NOMO-1 (cell line): ENCODE results near the gene PARP14.

Experiments
- DNase-seq, 2 experiments: peaks; one replicate each; lab custom pipeline; 2025; ENCODE audit not compliant: unreplicated experiment in 2 of 2; lab: John Stamatoyannopoulos, UW

Gene PARP14

DNA sequence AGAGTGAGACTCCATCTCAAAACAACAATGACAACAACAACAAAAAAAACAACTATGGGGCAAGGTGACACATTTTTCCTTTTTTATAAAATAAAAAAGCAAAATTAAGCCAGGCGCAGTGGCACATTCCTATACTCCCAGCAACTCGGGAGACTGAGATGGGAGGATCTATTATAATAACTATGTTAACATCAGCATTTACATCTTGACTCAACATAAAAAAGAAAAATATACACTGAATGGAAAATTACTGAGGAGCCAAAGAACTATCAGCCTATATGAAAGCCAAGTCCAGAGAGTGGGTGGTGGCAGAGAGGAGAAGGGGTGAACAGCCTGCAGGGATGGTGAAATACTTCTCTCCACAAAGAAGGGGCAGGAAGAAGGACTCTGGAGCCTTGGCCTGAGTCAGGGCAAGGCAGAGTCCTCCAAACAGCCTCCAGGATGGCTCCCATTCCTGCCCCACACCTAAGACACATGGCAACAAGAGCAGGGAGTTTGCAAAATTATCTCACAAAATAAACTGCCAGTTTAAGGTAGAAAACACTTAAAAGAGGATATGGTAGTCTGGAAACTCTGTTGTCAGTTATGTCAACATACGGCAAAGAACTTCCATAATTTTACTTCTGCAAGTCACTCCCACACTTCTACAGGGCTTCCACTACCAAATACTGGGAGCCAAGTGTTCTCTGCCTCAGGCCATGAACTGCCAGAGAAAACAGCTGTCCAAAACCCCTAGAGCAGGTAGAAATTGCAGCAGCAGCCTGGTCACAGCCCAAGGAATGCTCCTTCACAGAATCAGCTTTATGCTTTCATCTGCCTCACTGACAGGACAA lies 87.1 kb downstream of the PARP14 start:
- no peak for DNase-seq

GRCh38 chr3:122770521-122771202 lies 90.0 kb downstream of the PARP14 start:
- DNase-seq, result no peak

- DNase-seq, result no peak
Observed at GRCh38 chr3:122772827-122773226, 92.2 kb downstream of the PARP14 start.

DNA sequence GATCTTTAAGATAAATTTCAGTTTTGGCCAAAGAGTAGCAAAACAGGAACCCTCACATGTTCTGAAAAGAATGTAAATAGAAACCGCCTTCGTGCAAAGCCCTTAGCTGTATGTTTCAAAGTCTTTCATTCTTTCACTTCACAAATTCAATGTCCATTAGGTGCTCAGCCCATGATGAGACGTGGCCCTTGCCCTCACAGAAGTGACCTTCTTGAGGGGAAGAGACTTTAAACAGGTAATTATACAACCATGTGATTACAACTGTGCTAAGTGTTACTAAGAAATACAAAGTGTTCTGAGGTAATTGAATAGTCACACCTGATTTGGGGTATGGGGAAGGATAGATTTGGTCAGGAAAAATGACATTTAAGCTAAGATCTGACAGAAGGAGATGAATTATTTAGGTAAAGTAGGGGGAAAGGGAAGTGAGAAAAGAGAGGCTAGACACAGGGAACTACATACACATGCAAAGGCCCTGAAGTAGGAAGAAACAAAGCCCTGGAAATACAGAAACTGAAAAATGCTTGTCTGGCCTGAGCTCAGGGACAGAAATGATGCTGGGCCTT lies 93.4 kb downstream of the PARP14 start:
- DNase-seq, result no peak

DNA sequence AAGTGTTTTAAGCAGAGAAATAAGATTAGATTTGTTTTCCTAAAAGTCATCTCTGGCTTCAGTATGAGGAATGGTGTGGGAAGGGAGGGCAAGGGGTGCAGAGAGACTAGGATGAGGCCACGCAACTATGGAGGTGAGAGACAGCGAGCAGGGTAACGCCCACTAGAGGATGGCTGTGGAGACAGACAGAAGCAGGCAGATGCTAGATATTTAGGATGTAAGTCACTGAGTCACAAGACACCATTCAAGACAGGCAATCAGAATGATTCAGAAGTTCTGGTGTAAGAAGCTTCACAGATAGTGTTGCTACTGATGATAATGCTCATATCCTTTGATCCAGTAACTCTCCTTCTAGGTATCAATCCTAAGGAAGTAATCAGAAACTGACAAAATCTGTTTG lies 93.9 kb downstream of the PARP14 start:
- DNase-seq, result no peak

GRCh38 chr3:122776675-122777468 lies 96.2 kb downstream of the PARP14 start:
- DNase-seq, result no peak

GRCh38 chr3:122777563-122777962 lies 96.9 kb downstream of the PARP14 start:
- DNase-seq, result no peak
